Forelimb muscle (tissue), 1 donor: ENCODE data around the gene AOX1. TPM values are rescaled to one million over a fixed set of nuclear protein-coding genes. Genes with fewer than 3 reads are reported as not detected.
"Not testable (repeated sequence)": the region's sequence is repeated elsewhere in the genome, so short reads cannot be mapped to it uniquely, and the experiment has no call there.

ENCODE experiments used
- DNase-seq: peaks from one replicate; pipeline ENCODE4 v3.0.0-alpha.2; 2013; ENCODE audit warnings: low read depth
- polyA plus RNA-seq: library from polyadenylated mRNA; unstranded; fragments of 120-200 nt; gene quantifications from one replicate; pipeline ENCODE4 v1.2.1, GENCODE V29; 2013; ENCODE audit not compliant: insufficient read length

AOX1 gene
- polyA plus RNA-seq, 1 donor: 0.67 TPM

DNA sequence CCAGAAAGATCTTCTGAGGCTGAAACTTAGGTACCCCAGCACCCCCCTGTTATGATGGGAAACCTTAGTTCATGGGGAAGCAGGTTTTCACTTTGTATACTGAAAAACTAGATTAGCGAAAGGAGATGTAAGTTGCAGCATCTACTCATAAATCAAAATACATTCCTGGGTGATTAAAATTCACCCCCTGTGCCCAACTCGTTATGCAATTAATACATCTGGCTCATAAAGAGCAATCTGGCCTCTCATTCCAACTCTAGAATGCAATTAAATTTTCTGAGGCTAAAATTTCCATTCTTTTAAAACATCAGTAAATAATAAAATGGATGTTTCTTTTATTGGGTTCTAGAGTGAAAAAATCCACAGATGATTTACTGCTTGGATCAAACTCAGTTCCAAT, 115.0 kb downstream of the AOX1 start:
- no peak for DNase-seq

DNA sequence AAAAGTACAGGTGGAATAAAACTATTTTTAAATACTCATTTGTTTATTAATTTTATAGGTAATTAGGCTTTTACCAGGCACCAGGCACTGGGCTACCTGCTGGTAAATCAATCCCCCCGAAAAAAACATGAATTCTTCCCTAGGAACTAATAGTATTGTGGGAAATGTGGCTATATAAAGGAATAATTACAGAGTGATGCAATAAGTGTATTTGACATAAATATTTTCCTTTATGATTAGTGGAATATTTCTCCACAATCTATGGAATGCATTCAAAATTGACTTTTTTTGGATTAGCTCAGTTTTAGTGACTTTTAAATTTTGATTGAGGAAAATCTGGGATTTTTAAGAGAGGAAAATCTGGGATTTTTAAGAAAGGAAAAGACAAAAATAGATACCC, 116.2 kb downstream of the AOX1 start:
- no peak for DNase-seq

GRCh38 chr2:200702646-200703118, 116.9 kb downstream of the AOX1 start:
- DNase-seq: no peak

GRCh38 chr2:200703127-200703925, 117.5 kb downstream of the AOX1 start:
- peak; percentile 52 for DNase-seq

DNA sequence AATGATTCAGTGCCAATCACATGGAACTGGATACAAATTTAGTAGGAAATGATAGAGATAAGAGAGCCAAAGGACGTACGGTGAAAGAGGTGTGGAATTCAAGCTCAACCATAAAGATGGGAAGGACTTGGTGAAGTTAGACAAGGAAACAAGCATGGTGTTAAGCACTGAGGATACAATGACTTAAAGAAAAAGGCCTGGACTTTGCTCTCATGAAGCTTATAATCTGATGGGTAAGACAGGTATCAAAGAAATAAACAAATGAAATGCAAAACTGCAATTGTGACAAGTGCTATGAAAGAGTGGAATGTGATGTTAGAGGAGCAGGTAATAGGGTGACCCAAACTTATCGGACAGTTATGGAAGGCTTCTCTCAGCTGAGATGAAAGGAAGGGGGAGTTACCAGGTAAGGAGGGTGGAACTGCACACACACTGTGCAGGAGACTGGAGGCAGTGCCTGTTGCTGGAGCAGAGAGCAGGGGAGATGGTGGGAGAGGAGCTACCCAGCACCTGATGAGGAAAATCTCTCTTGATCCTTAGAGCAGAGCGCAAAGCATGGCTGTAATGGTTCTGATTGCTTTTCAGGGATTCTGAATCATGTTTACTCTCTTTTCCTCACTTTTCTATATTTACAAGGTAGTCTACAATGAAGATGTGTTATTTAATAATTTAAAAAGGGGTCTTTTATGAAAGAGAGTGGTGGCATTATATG, 118.3 kb downstream of the AOX1 start:
- DNase-seq: no peak

- DNase-seq: no peak
Observed at GRCh38 chr2:200705305-200706041, 119.7 kb downstream of the AOX1 start.

- no peak for DNase-seq
Observed at GRCh38 chr2:200708943-200709342, 123.1 kb downstream of the AOX1 start.

GRCh38 chr2:200713003-200713703, 127.3 kb downstream of the AOX1 start:
- DNase-seq: peak; percentile 77

- no peak for DNase-seq
Observed at GRCh38 chr2:200713704-200714064, 127.9 kb downstream of the AOX1 start.

- not testable (repeated sequence) for DNase-seq
Observed at GRCh38 chr2:200715014-200715413, 129.2 kb downstream of the AOX1 start.

GRCh38 chr2:200716386-200716785, 130.6 kb downstream of the AOX1 start:
- DNase-seq: no peak

Other genes starting within 250 kb of the AOX1 start
- 10.3 TPM for gene KCTD18, start 75.9 kb upstream of the AOX1 start, polyA plus RNA-seq
- gene SGO2, start 59.8 kb upstream of the AOX1 start, polyA plus RNA-seq: 6.5 TPM
- gene BZW1, start 225.9 kb downstream of the AOX1 start, polyA plus RNA-seq: 105 TPM